Measurements from ENCODE around the gene SHD. TPM values are rescaled to one million over a fixed set of nuclear protein-coding genes. Genes with fewer than 3 reads are reported as not detected.
"Not testable (repeated sequence)": the region's sequence is repeated elsewhere in the genome, so short reads cannot be mapped to it uniquely, and the experiment has no call there.

The SHD gene
- total RNA-seq, 1 donor from 2014 or later = not detected

- DNase-seq (ENCODE audit: missing footprints) (no peak), ATAC-seq (no peak)
- intact Hi-C loops (cut with DNase I) = loop anchor here (5.0 kb wide), 1 partner anchor 87 kb away; no protein-coding TSS in a partner anchor
Measured at GRCh38 chr19:4264812-4265211, 14.3 kb upstream of the SHD start.

DNA sequence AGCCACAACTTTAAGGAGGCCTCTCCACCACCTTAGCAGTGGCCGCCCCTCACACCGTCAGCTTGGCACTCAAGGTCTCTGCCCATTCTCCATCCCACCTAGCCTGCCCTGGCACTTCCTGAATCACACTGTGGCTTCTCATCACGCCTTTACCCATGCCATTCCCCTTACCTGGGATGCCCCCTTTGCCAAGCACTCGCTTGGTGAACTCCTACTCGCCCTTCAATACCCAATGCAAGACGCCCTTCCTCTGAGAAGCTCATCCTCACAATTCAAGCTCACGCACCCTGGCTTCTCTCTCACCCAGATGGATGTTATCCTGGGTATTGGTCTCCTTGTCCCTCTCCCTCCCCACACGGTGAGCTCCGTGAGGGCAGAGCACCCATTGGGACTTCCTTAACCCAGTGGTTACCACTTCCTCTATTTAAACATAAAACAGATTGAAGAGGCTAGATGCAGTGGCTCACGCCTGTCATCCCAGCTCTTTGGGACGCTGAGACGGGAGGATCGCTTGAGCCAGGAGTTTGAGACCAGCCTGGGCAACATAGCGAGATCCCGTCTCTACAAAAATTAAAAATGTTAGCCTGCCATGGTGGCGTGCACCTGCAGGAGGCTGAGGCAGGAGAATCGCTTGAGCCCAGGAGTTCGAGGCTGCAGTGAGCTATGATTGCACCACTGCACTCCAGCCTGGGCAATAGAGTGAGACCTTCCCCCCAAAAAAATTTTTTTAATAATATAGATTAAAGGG, 12.6 kb upstream of the SHD start:
- DNase-seq (ENCODE audit: missing footprints) (no peak), ATAC-seq (no peak)
- intact Hi-C loops (cut with DNase I) = loop anchor here (5.0 kb wide), 1 partner anchor 86 kb away; no protein-coding TSS in a partner anchor

DNA sequence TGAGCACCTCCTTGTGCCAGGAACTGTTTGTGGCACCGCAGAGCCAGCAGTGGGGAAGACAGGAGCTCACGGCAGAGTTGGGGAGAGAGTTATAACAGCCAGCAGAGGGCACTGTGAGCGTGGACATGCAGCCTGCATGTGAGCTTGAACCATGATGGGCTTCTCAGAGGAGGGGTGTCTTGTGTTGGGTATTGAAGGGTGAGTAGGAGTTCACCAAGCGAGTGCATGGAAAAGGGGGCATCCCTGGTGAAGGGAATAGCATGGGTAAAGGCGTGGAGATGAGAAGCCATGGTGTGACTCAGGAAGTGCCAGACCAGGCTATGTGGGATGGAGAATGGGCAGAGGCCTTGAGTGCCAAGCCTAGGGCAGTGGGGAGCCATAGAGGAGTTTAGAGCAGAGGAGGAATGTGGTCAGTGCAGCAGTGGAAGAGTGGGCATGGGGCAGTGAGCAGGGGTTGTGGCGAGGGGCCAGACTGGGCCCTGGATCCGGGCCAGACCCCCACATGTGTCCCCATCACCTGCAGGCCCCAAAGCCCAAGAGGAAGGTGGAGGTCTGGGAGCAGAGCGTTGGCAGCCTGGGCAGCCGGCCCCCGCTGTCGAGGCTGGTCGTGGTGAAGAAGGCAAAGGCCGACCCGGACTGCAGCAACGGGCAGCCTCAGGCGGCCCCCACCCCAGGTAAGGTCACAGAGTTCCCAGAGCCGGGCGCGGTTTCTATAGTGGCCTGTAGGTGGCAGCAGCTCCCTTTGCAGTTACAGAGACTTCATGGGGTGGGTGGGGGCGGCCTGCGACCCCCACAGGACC, 11.8 kb upstream of the SHD start:
- intact Hi-C loops (cut with DNase I) = loop anchor here (5.0 kb wide), 1 partner anchor 85 kb away; no protein-coding TSS in a partner anchor
- DNase-seq (ENCODE audit: missing footprints) = peak; percentile 79
- peak; percentile 63 for ATAC-seq

DNA sequence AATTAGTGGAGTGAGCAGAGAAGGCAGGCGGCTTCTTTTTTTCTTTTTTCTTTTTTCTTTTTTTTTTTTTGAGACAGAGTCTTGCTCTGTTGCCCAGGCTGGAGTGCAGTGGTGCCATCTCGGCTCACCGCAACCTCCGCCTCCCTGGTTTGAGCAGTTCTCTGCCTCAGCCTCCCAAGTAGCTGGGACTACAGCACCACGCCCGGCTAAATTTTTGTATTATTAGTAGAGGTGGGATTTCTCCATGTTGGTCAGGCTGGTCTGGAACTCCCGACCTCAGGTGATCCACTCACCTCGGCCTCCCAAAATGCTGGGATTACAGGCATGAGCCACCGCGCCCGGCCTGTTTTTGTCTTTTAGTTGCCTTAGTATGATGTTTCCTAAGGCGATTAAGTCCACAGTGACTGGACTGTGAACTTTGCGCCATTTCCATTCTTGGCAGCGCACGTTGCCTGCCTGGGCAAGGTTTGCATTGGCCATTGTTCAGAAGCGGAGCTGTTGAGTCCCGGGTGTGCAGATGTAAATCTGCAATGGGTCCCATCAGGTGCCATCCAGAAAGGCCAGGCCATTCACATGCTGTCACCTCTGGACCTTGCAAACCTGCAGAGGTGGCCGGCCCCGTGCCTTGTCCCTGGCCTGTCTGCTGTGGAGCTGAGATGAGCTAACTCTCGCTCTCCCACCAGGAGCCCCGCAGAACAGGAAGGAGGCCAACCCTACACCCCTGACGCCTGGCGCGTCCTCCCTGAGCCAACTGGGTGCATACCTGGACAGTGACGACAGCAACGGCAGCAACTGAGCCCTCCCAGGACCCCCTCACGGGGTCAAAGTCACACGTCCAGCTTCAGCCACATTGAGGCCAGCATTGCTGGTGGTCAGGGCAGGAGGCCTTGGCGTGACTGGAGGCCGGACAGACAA, 10.9 kb upstream of the SHD start:
- DNase-seq (ENCODE audit: missing footprints) (no peak), ATAC-seq (no peak)
- intact Hi-C loops (cut with DNase I) = loop anchor here (5.0 kb wide), 1 partner anchor 84 kb away; no protein-coding TSS in a partner anchor

- ATAC-seq (no peak), DNase-seq (ENCODE audit: missing footprints) (no peak)
- intact Hi-C loops (cut with DNase I) = loop anchor here (5.0 kb wide), 1 partner anchor 83 kb away; no protein-coding TSS in a partner anchor
Measured at GRCh38 chr19:4268816-4269430, 10.1 kb upstream of the SHD start.

GRCh38 chr19:4272894-4273293, 6.2 kb upstream of the SHD start:
- DNase-seq (ENCODE audit: missing footprints) = no peak
- intact Hi-C loops (cut with DNase I) = loop anchor here (10.0 kb wide), 1 partner anchor 262 kb away; the partner anchor contains the start of gene PLIN5
- ATAC-seq = no peak

GRCh38 chr19:4274321-4274686, 4.8 kb upstream of the SHD start:
- not testable (repeated sequence) for ATAC-seq; DNase-seq (ENCODE audit: missing footprints)
- intact Hi-C loops (cut with DNase I) = loop anchor here (10.0 kb wide), 1 partner anchor 260 kb away; the partner anchor contains the start of gene PLIN5

DNA sequence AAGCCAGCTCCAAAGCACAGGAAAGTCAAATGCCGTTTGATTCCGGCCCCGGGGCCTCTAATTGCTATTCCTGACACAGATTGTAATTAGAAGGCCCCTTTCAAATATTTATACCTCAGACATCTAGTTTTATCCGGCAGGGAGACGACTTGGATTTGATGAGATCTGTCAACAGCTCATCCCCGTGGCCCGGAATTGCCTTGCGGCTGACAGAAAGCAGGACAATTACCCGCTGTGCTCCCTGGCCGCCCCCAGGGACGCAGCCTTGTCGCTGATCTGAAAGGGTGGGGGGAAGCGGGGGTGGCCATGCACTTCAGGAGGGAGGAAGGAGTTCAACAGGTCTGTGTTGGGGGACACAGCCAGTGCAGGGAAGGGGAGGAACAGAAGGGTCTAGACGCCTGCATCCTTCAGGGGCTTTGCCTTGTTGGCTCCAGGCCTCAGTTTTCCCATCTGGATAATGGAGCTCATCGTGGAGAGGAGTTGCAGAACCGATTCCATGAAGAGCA, 1.8 kb upstream of the SHD start:
- intact Hi-C loops (cut with DNase I) = loop anchor here (10.0 kb wide), 1 partner anchor 258 kb away; the partner anchor contains the start of gene PLIN5
- ATAC-seq (no peak), DNase-seq (ENCODE audit: missing footprints) (no peak)

- ATAC-seq (no peak), DNase-seq (ENCODE audit: missing footprints) (peak; percentile 28)
- intact Hi-C loops (cut with DNase I) = loop anchor here (10.0 kb wide), 1 partner anchor 257 kb away; the partner anchor contains the start of gene PLIN5
Measured at GRCh38 chr19:4278010-4278409, 1.1 kb upstream of the SHD start.

- ATAC-seq (no peak), DNase-seq (ENCODE audit: missing footprints) (no peak)
- intact Hi-C loops (cut with DNase I) = loop anchor here (10.0 kb wide), 1 partner anchor 256 kb away; the partner anchor contains the start of gene PLIN5
Measured at GRCh38 chr19:4279267-4279529, 132 bp downstream of the SHD start.

DNA sequence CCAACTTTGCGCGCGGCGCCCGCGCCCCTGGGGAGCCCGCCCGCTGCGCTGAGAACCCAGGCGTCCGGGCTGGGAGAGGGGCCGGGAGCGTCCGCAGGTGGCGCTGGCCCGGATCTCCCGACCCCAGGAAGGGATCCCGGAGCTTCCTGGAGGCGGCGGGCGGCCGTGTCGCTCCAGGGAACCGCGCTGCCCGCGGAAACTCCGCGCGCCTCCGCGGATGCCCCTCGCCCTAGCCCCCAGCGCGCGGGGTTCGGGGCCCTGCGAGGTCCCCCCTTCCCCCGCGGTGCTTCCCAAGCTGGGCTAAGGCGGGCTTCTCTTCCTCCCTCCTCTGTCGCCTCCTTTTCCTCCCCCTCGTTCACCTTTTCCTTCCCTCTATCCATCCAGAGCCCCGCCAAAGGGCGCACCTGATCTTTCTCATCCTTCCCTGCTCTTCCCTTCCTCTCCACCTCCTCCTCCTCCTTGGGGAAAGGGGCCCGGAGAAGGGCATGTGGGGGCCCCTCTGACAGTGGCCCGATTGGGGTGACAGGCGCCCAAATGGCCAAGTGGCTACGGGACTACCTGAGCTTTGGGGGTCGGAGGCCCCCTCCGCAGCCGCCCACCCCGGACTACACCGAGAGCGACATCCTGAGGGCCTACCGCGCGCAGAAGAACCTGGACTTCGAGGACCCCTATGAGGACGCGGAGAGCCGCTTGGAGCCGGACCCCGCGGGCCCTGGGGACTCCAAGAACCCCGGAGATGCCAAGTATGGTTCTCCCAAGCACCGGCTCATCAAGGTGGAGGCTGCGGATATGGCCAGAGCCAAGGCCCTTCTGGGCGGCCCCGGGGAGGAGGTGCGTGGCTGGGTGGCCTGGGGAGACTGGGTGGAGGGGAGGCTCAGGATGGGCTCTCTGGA, 710 bp downstream of the SHD start:
- intact Hi-C loops (cut with DNase I) = loop anchor here (10.0 kb wide), 1 partner anchor 255 kb away; the partner anchor contains the start of gene PLIN5
- DNase-seq (ENCODE audit: missing footprints) (peak; percentile 11), ATAC-seq (peak; percentile 20)

GRCh38 chr19:4284176-4284958, 5.3 kb downstream of the SHD start:
- DNase-seq (ENCODE audit: missing footprints) = no peak
- intact Hi-C loops (cut with DNase I) = no loop called here
- no peak for ATAC-seq

- ATAC-seq (no peak), DNase-seq (ENCODE audit: missing footprints) (no peak)
- intact Hi-C loops (cut with DNase I) = no loop called here
Measured at GRCh38 chr19:4284974-4285373, 5.9 kb downstream of the SHD start.

GRCh38 chr19:4286141-4286540, 7.1 kb downstream of the SHD start:
- DNase-seq (ENCODE audit: missing footprints); ATAC-seq; intact Hi-C loops (cut with DNase I): not testable (repeated sequence)

- no peak for DNase-seq (ENCODE audit: missing footprints)
- intact Hi-C loops (cut with DNase I) = no loop called here
- ATAC-seq = no peak
Measured at GRCh38 chr19:4288091-4288777, 9.2 kb downstream of the SHD start.
